Muscle of leg (tissue), 11 donors: ENCODE measurements around the gene SFXN5. TPM values are rescaled to one million over a fixed set of nuclear protein-coding genes. Genes with fewer than 3 reads are reported as not detected.

Experiments used
- DNase-seq: peaks from one replicate; pipeline ENCODE4 v3.0.0; 2013
- H3K27ac ChIP-seq: one replicate; pipeline ENCODE4 v1.5.1; 2013; ENCODE audit warnings: mild to moderate bottlenecking, low read length, control low read depth
- H3K27me3 ChIP-seq: one replicate; pipeline ENCODE4 v1.6.1; 2013; ENCODE audit warnings: low read length; ENCODE audit not compliant: control insufficient read depth, insufficient read depth
- H3K36me3 ChIP-seq: one replicate; pipeline ENCODE4 v1.6.1; 2013; ENCODE audit warnings: low read length; ENCODE audit not compliant: control insufficient read depth, insufficient read depth
- H3K4me1 ChIP-seq: one replicate; pipeline ENCODE4 v1.6.1; 2013; ENCODE audit warnings: low read length; ENCODE audit not compliant: control insufficient read depth, insufficient read depth
- H3K4me3 ChIP-seq: one replicate; pipeline ENCODE4 v1.5.1; 2013; ENCODE audit warnings: low read length, control low read depth
- H3K9me3 ChIP-seq: replicated peaks from 2 replicates; pipeline ENCODE4 v1.6.1; 2013; ENCODE audit warnings: low read depth, low read length; ENCODE audit not compliant: control insufficient read depth
- WGBS: methylation state at CpG from one replicate; pipeline ENCODE4 v1.1.5; 2013; ENCODE audit warnings: missing lambda C conversion rate; ENCODE audit not compliant: insufficient coverage; 5-methylcytosine and 5-hydroxymethylcytosine counted together
- polyA plus RNA-seq, 8 donors: library from polyadenylated mRNA; unstranded; fragments of 120-200 nt; gene quantifications; one replicate each; pipeline versions ENCODE4 v1.2.1 to v1.2.3, GENCODE V29; 2013; ENCODE audit warnings: inconsistent platforms in 1 of 8, low replicate concordance in 1 of 8; ENCODE audit not compliant: insufficient read length in 8 of 8, insufficient read depth in 1 of 8
- total RNA-seq: library from RNA; stranded (reverse); fragments of 120-200 nt; gene quantifications from one replicate; pipeline ENCODE4 v1.2.4, GENCODE V29; 2013

Gene SFXN5
- total and polyA plus RNA-seq, 9 donors = 6.0 to 9.0 (median 6.3) TPM

DNA sequence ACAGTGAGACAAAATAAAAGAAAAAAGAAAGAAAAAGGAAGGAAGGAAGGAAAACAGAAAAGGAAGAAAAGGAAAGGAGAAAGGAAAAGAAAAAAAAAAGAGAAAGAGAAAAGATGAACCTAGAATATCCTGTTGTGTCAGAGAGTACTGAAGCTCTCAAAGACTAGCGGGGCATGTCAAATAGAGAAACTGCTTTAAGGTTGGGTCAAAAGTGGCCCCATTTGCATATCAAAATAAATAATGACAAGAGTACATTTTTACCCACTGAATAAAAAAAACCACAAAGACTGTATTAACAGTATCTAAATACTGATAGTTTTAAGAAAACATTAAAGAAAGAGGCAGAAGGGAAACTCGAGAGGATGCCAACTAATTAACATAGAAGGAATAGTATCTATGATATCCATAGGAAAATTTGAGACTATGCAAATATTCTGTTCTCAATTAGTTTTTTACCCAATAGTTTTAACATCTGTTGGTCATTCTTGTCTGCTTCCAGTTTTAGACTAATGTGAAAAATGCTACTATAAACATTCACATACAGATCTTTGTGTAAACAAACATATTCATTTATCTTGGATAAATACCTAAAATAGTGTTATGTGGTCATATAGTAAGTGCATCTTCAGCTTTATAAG, 53.2 kb downstream of the SFXN5 start:
- no CpG with 5 or more reads among the region's 2 CpGs for WGBS
- Histone ChIP-seq H3K36me3 (peaks cover 9% of the 10 kb centered on the region), H3K27me3 (no peaks in the 10 kb centered on the region), H3K27ac (no peak overlapping the region), H3K4me1 (no peaks in the 10 kb centered on the region), H3K9me3 (no peaks in the 10 kb centered on the region), H3K4me3 (no peak overlapping the region)
- no peak for DNase-seq

GRCh38 chr2:73013936-73014335, 57.6 kb downstream of the SFXN5 start:
- Histone ChIP-seq H3K36me3 (peaks cover 3% of the 10 kb centered on the region), H3K9me3 (peaks cover 2% of the 10 kb centered on the region), H3K27me3 (no peaks in the 10 kb centered on the region), H3K4me1 (no peaks in the 10 kb centered on the region), H3K4me3 (no peak overlapping the region), H3K27ac (no peak overlapping the region)
- no peak for DNase-seq
- no CpG with 5 or more reads among the region's 3 CpGs for WGBS

DNA sequence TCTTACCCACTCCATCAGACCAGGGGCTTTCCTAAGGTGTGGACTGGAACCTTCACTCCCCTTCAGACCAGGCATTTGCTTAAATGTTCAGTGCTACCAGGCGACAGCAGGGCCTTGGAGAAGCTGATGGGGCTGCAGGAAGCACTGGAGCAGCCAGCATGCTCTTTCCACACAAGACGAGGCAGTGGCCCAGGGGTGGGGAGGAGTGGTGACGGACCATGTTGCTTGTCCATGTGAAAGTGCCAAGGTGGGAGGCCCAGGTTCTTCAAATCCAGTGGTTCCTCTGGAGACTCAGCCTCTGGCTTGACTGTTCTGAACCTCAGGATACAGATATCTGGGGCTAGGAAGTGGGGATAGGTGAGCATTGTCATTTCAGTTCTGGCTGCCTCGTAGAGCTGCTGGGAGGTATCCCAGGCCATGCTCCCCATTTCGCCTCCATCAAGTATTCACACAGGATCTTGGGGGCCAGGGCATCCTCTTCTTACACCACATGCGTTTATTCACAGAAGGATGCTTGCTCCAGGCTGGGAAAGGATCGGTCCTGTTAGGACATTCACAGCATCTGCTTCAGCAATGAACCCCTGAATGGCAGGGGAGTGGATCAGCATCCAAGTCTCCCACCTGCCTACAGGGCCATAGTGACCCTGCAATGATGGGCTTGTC, 62.2 kb downstream of the SFXN5 start:
- Histone ChIP-seq H3K27me3 (no peaks in the 10 kb centered on the region), H3K4me1 (no peaks in the 10 kb centered on the region), H3K4me3 (no peak overlapping the region), H3K27ac (no peak overlapping the region), H3K9me3 (peaks cover 2% of the 10 kb centered on the region), H3K36me3 (peaks cover 5% of the 10 kb centered on the region)
- DNase-seq = no peak
- WGBS = 86% methylated on average over 5 of the region's 7 CpGs

DNA sequence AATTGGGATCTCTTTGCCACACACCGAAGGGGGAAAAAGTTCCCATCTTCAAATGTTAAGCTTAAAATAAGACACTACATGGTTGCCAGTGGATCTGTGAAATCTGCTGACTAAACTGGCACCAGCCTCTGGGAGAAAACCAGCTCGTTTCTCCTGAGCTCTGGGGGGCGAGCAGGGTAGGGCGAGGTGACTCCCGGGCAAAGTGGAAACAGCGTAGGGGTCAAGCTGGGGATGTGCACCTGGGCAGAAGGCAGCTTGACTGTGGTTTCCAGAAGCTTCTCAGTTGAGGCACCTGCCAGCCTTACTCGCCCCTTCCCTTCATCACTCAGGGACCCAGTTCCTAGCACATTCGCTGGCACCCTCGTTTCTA, 62.8 kb downstream of the SFXN5 start:
- peaks cover 5% of the 10 kb centered on the region for H3K36me3 ChIP-seq
- no peaks in the 10 kb centered on the region for H3K27me3 ChIP-seq
- H3K4me1 ChIP-seq = no peaks in the 10 kb centered on the region
- H3K9me3 ChIP-seq = peaks cover 2% of the 10 kb centered on the region
- H3K27ac ChIP-seq = no peak overlapping the region
- no peak overlapping the region for H3K4me3 ChIP-seq
- WGBS = 92% methylated on average over 8 of the region's 9 CpGs
- DNase-seq = no peak

GRCh38 chr2:73007991-73008765, 63.3 kb downstream of the SFXN5 start:
- no peaks in the 10 kb centered on the region for H3K27me3 ChIP-seq
- H3K4me1 ChIP-seq = no peaks in the 10 kb centered on the region
- no peak for DNase-seq
- peaks cover 2% of the 10 kb centered on the region for H3K9me3 ChIP-seq
- H3K27ac ChIP-seq = no peak overlapping the region
- 88% methylated on average over 15 of the region's 21 CpGs for WGBS
- peaks cover 5% of the 10 kb centered on the region for H3K36me3 ChIP-seq
- no peak overlapping the region for H3K4me3 ChIP-seq

- H3K27ac ChIP-seq = no peak overlapping the region
- H3K4me1 ChIP-seq = no peaks in the 10 kb centered on the region
- peaks cover 5% of the 10 kb centered on the region for H3K36me3 ChIP-seq
- H3K9me3 ChIP-seq = peaks cover 2% of the 10 kb centered on the region
- no peaks in the 10 kb centered on the region for H3K27me3 ChIP-seq
- 78% methylated on average over 11 of the region's 14 CpGs for WGBS
- DNase-seq = no peak
- no peak overlapping the region for H3K4me3 ChIP-seq
Measured at GRCh38 chr2:73006969-73007710, 64.4 kb downstream of the SFXN5 start.

DNA sequence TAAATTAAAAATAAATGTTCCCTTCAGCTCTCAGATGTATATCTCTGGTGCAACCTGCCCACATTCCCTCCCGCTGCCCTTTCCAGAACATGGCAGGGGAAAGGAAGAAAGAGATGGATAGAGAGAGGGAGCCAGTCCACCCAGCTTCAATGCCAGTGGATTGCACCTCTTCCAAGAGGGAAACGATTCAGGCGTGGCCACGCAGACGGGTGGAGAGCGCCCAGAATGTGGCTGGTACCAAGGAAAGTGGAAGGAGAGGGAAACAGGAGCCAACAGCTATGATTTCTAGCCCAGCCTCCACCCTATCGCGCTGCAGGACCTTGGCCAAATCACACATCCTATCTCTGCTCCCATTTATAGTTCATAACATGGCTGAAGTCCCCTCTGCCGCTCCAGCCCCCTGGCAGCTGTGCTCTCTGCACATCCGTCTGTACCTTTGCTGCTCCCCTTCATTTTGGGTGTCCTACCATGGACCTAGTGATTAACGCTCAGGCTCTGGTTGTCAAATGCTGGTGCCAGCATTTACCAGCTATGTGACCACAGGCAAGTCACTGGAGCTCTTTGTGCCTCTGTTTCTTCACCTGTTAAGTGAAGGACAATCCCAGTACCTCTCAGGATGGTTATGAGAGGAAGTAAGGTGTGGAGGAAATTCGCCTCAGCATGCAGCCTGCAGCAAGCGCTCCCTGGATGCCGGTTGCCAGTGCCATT, 66.5 kb downstream of the SFXN5 start:
- DNase-seq = no peak
- WGBS = 84% methylated on average over 7 of the region's 14 CpGs
- H3K36me3 ChIP-seq = peaks cover 5% of the 10 kb centered on the region
- no peak overlapping the region for H3K27ac ChIP-seq
- H3K4me1 ChIP-seq = no peaks in the 10 kb centered on the region
- no peaks in the 10 kb centered on the region for H3K9me3 ChIP-seq
- H3K27me3 ChIP-seq = no peaks in the 10 kb centered on the region
- no peak overlapping the region for H3K4me3 ChIP-seq

GRCh38 chr2:73004466-73004865, 67.0 kb downstream of the SFXN5 start:
- H3K36me3 ChIP-seq = peaks cover 5% of the 10 kb centered on the region
- H3K9me3 ChIP-seq = no peaks in the 10 kb centered on the region
- 68% methylated on average over 7 of the region's 12 CpGs for WGBS
- H3K27ac ChIP-seq = no peak overlapping the region
- H3K27me3 ChIP-seq = no peaks in the 10 kb centered on the region
- no peaks in the 10 kb centered on the region for H3K4me1 ChIP-seq
- no peak for DNase-seq
- H3K4me3 ChIP-seq = no peak overlapping the region

DNA sequence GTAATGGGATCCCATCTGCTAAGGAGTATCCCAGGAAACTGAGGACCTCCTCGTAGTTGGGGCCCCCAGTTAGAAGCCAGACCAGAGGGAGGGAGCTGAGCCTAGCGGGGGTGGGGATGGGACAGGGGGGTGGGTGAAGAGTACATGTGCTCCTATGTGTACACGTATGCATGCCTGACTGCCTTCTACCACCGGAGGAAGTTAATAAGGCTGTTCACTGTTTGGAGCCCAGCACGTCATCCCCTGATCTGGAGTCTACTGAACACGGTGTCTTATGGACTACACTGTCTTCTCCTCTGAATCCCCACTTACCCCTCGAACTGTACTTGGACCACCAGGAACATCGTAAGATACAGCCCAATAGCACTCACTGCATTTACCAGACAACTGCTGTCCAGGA, 68.5 kb downstream of the SFXN5 start:
- H3K36me3 ChIP-seq = no peaks in the 10 kb centered on the region
- no peak overlapping the region for H3K4me3 ChIP-seq
- no peaks in the 10 kb centered on the region for H3K4me1 ChIP-seq
- no peaks in the 10 kb centered on the region for H3K27me3 ChIP-seq
- no peak for DNase-seq
- 92% methylated on average over 6 of the region's 8 CpGs for WGBS
- H3K27ac ChIP-seq = no peak overlapping the region
- H3K9me3 ChIP-seq = no peaks in the 10 kb centered on the region
